ENCODE results near the gene CC2D2B. TPM values are rescaled to one million over a fixed set of nuclear protein-coding genes. Genes with fewer than 3 reads are reported as not detected.
A peak's percentile ranks its signal among the peaks of the same experiment; 100 is the strongest.

Gene CC2D2B
- polyA plus RNA-seq, 3 donors: 0.08 to 1.8 TPM; not detected in 1

GRCh38 chr10:96043893-96044715 lies 136.3 kb downstream of the CC2D2B start:
- Histone ChIP-seq H3K4me2 (replicated peaks; ENCODE audit: extremely low read depth, low read length, poor library complexity, severe bottlenecking) (peak overlapping the region; percentile 82), H4K20me1 (ENCODE audit: insufficient read depth, low read length) (peaks cover 41% of the 10 kb centered on the region), H2AFZ (ENCODE audit: insufficient read depth, low read depth, low read length, poor library complexity, severe bottlenecking) (peak overlapping the region; percentile 91), H3K27ac (ENCODE audit: low read depth in 1 of 2, low read length in 2 of 2) (peak overlapping the region; percentile 90 to 96), H3K4me3 (replicated peaks in 1 of 3; ENCODE audit: low read depth in 2 of 3, low read length in 3 of 3) (peak overlapping the region; percentile 56 to 91 (median 77)), H3K27me3 (ENCODE audit: control insufficient read depth in 2 of 2, insufficient read depth in 2 of 2, low read length in 2 of 2) (no peaks in the 10 kb centered on the region), H3K36me3 (replicated peaks in 1 of 2; ENCODE audit: control insufficient read depth in 1 of 2, insufficient read depth in 2 of 2, low read length in 2 of 2) (peaks cover 17 to 35% of the 10 kb centered on the region in 2 donors), H3K9ac (ENCODE audit: insufficient read depth, low read length, poor library complexity, severe bottlenecking) (peak overlapping the region; percentile 97), H3K4me1 (ENCODE audit: control insufficient read depth in 1 of 2, insufficient read depth in 2 of 2, low read length in 2 of 2) (peaks cover 26 to 50% of the 10 kb centered on the region in 2 donors), H3K79me2 (ENCODE audit: insufficient read depth, low read length) (peaks cover 56% of the 10 kb centered on the region), H3K9me3 (replicated peaks in 1 of 2; ENCODE audit: control insufficient read depth in 1 of 2, insufficient read depth in 1 of 2, low read length in 2 of 2) (no peaks in the 10 kb centered on the region)
- peak overlapping the region; percentile 91 to 97 (median 96) for H3K27ac Mint-ChIP-seq
- peak overlapping the region; percentile 95 for H3K4me3 Mint-ChIP-seq
- TF ChIP-seq CTCF (IDR thresholded peaks at IDR 0.05): no peak
- H3K4me1 Mint-ChIP-seq: peaks cover 48% of the 10 kb centered on the region
- intact Hi-C loops (cut with micrococcal nuclease): loop anchor here in 1 of 2 donors (5.0 to 10.0 kb wide), 2 partner anchors 43 to 349 kb away; partner anchors contain the start of gene TCTN3
- peaks cover 23 to 32% of the 10 kb centered on the region in 2 donors for H3K36me3 Mint-ChIP-seq
- H3K9me3 Mint-ChIP-seq: no peaks in the 10 kb centered on the region
- peak; percentile 35 to 58 (median 43) for DNase-seq
- peaks cover 0 to 1% (median 0%) of the 10 kb centered on the region in 3 donors for H3K27me3 Mint-ChIP-seq (ENCODE audit: low read depth in 3 of 3)
- 0% methylated on average over 50 of the region's 58 CpGs for WGBS (ENCODE audit: insufficient coverage)

- Histone ChIP-seq H3K4me3 (replicated peaks in 1 of 3; ENCODE audit: low read depth in 2 of 3, low read length in 3 of 3) (peak overlapping the region; percentile 56 to 91 (median 77)), H3K36me3 (replicated peaks in 1 of 2; ENCODE audit: control insufficient read depth in 1 of 2, insufficient read depth in 2 of 2, low read length in 2 of 2) (peaks cover 17 to 37% of the 10 kb centered on the region in 2 donors), H3K9ac (ENCODE audit: insufficient read depth, low read length, poor library complexity, severe bottlenecking) (peak overlapping the region; percentile 97), H2AFZ (ENCODE audit: insufficient read depth, low read depth, low read length, poor library complexity, severe bottlenecking) (peak overlapping the region; percentile 91), H3K27me3 (ENCODE audit: control insufficient read depth in 2 of 2, insufficient read depth in 2 of 2, low read length in 2 of 2) (no peaks in the 10 kb centered on the region), H3K27ac (ENCODE audit: low read depth in 1 of 2, low read length in 2 of 2) (peak overlapping the region; percentile 90 to 96), H3K9me3 (replicated peaks in 1 of 2; ENCODE audit: control insufficient read depth in 1 of 2, insufficient read depth in 1 of 2, low read length in 2 of 2) (no peaks in the 10 kb centered on the region), H3K4me2 (replicated peaks; ENCODE audit: extremely low read depth, low read length, poor library complexity, severe bottlenecking) (peak overlapping the region; percentile 82), H3K79me2 (ENCODE audit: insufficient read depth, low read length) (peaks cover 62% of the 10 kb centered on the region), H4K20me1 (ENCODE audit: insufficient read depth, low read length) (peaks cover 47% of the 10 kb centered on the region), H3K4me1 (ENCODE audit: control insufficient read depth in 1 of 2, insufficient read depth in 2 of 2, low read length in 2 of 2) (peaks cover 26 to 52% of the 10 kb centered on the region in 2 donors)
- H3K4me1 Mint-ChIP-seq: peaks cover 52% of the 10 kb centered on the region
- no peaks in the 10 kb centered on the region for H3K9me3 Mint-ChIP-seq
- TF ChIP-seq CTCF (IDR thresholded peaks at IDR 0.05): no peak
- DNase-seq: peak; percentile 68 to 85 (median 80)
- H3K4me3 Mint-ChIP-seq: peak overlapping the region; percentile 95
- peak overlapping the region; percentile 91 to 97 (median 96) for H3K27ac Mint-ChIP-seq
- H3K27me3 Mint-ChIP-seq (ENCODE audit: low read depth in 3 of 3): peaks cover 0 to 1% (median 0%) of the 10 kb centered on the region in 3 donors
- intact Hi-C loops (cut with micrococcal nuclease): loop anchor here in 1 of 2 donors (5.0 to 10.0 kb wide), 2 partner anchors 43 to 350 kb away; partner anchors contain the start of gene TCTN3
- WGBS (ENCODE audit: insufficient coverage): 0% methylated on average over 6 of the region's 8 CpGs
- H3K36me3 Mint-ChIP-seq: peaks cover 28 to 38% of the 10 kb centered on the region in 2 donors
Measured at GRCh38 chr10:96044736-96045135, 137.0 kb downstream of the CC2D2B start.
